GM12878 (cell line): ENCODE results near the gene LRRC61. TPM values are rescaled to one million over a fixed set of nuclear protein-coding genes. Genes with fewer than 3 reads are reported as not detected.
"Not testable (repeated sequence)": the region's sequence is repeated elsewhere in the genome, so short reads cannot be mapped to it uniquely, and the experiment has no call there.

Source experiments
- ATAC-seq: fragments of 200-7000 bp; cut with Tn5 transposase; 3 replicates; pipeline ENCODE4 v1.9.1; 2020; ENCODE audit warnings: mild to moderate bottlenecking, moderate library complexity
- BruUV-seq: library from RNA; stranded (reverse); fragments of 400-500 nt; replicated peaks from 2 replicates; lab custom pipeline; 2021; lab: Mats Ljungman, UMichigan
- CTCF ChIA-PET: fragments of 300-600 bp; sonication (Branson Sonifier 250); formaldehyde crosslinking; extraction: SDS; loops from one replicate; lab custom pipeline; 2021; ENCODE audit warnings: inconsistent platforms; lab: Yijun Ruan, JAX
- POLR2A ChIA-PET: fragments of 350-600 bp; formaldehyde crosslinking; extraction: SDS; loops from one replicate; lab custom pipeline; 2021; ENCODE audit warnings: inconsistent platforms; lab: Charles Lee
- RAD21 ChIA-PET: fragments of 300-600 bp; sonication (Branson Sonifier 250); formaldehyde crosslinking; loops from one replicate; lab custom pipeline; 2023; ENCODE audit warnings: antibody characterized with exemption; ENCODE audit not compliant: unreplicated experiment; lab: Charles Lee
- SMC1A ChIA-PET: fragments of 300-600 bp; sonication (Branson Sonifier 250); formaldehyde crosslinking; loops from one replicate; lab custom pipeline; 2023; ENCODE audit not compliant: unreplicated experiment, uncharacterized antibody; lab: Charles Lee
- DNase-seq: peaks from one replicate; pipeline ENCODE4 v3.0.0-alpha.2; 2011; ENCODE audit warnings: low read depth, low spot score
- FAIRE-seq: peaks from 3 replicates; lab custom pipeline; 2011; peaks lifted over from hg19 to GRCh38; lab: Jason Lieb, UNC
- H2AFZ ChIP-seq: 2 replicates; pipeline ENCODE4 v1.6.0; 2011; ENCODE audit warnings: low read depth, low read length, control low read depth; ENCODE audit not compliant: control insufficient read depth
- H3K27ac ChIP-seq: 2 replicates; pipeline ENCODE4 v1.5.1; 2011; ENCODE audit warnings: control low read depth; ENCODE audit not compliant: control insufficient read depth, insufficient read depth
- H3K27me3 ChIP-seq, 2 experiments: replicated peaks in 1 of 2; 2 replicates each; pipeline versions ENCODE4 v1.6.0 to v1.6.1; 2011; ENCODE audit warnings: low read length in 1 of 2; ENCODE audit not compliant: control insufficient read depth in 2 of 2, insufficient read depth in 2 of 2
- H3K36me3 ChIP-seq, 2 experiments: 2 replicates each; pipeline ENCODE4 v1.5.1; 2011; ENCODE audit warnings: low read length in 1 of 2; ENCODE audit not compliant: control insufficient read depth in 2 of 2, insufficient read depth in 2 of 2
- H3K4me1 ChIP-seq: 2 replicates; pipeline ENCODE4 v1.6.1; 2011; ENCODE audit warnings: mild to moderate bottlenecking, low read length, moderate library complexity, mixed read lengths; ENCODE audit not compliant: control insufficient read depth, insufficient read depth
- H3K4me2 ChIP-seq: 2 replicates; pipeline ENCODE4 v1.6.0; 2011; ENCODE audit warnings: control low read depth; ENCODE audit not compliant: control insufficient read depth, insufficient read depth
- H3K4me3 ChIP-seq: fragments of 200-600 bp; sonication (generic); 2 replicates; pipeline ENCODE4 v1.5.1; 2016
- H3K79me2 ChIP-seq: 2 replicates; pipeline ENCODE4 v1.6.0; 2011; ENCODE audit warnings: low read length; ENCODE audit not compliant: control insufficient read depth, insufficient read depth
- H3K9ac ChIP-seq: 2 replicates; pipeline ENCODE4 v1.8.0; 2011; ENCODE audit warnings: low read length, control low read depth, mixed read lengths; ENCODE audit not compliant: control insufficient read depth, insufficient read depth
- H3K9me3 ChIP-seq: replicated peaks from 3 replicates; pipeline ENCODE4 v1.5.1; 2011; ENCODE audit warnings: mild to moderate bottlenecking, low read length; ENCODE audit not compliant: control insufficient read depth, insufficient read depth
- H4K20me1 ChIP-seq: 2 replicates; pipeline ENCODE4 v1.6.0; 2011; ENCODE audit not compliant: control insufficient read depth, insufficient read depth
- CHD1 ChIP-seq: IDR thresholded peaks from 2 replicates; pipeline ENCODE4 v1.6.1; 2012; ENCODE audit warnings: low read depth, low read length, improper control_type of control experiment
- ETV6 ChIP-seq, 2 experiments: fragments of 450-650 bp in 1 of 2; IDR thresholded peaks in 1 of 2; conservative IDR thresholded peaks in 1 of 2; 2 replicates each; pipeline ENCODE4 v1.6.1; 2014; ENCODE audit warnings: antibody characterized with exemption in 1 of 2, borderline replicate concordance in 1 of 2, low read depth in 1 of 2, mild to moderate bottlenecking in 1 of 2, moderate library complexity in 1 of 2
- HDAC2 ChIP-seq: fragments of 200-600 bp; sonication (generic); IDR thresholded peaks from 2 replicates; pipeline ENCODE4 v1.6.1; 2017
- KAT2A ChIP-seq: conservative IDR thresholded peaks from 2 replicates; pipeline ENCODE4 v1.6.1; 2011; ENCODE audit warnings: low read depth, low read length; ENCODE audit not compliant: control insufficient read depth
- MXI1 ChIP-seq: fragments of 150-350 bp; IDR thresholded peaks from 2 replicates; pipeline ENCODE4 v1.6.1; 2011; ENCODE audit warnings: low read depth, mild to moderate bottlenecking, inconsistent platforms, low read length, improper control_type of control experiment
- NFIC ChIP-seq: IDR thresholded peaks from 2 replicates; pipeline ENCODE4 v1.6.1; 2012; ENCODE audit warnings: low read depth, mild to moderate bottlenecking, inconsistent platforms, low read length, moderate library complexity
- NR2C1 ChIP-seq: fragments of 450-650 bp; IDR thresholded peaks from 2 replicates; pipeline ENCODE4 v1.6.1; 2017; ENCODE audit warnings: antibody characterized with exemption, mild to moderate bottlenecking, moderate library complexity
- POLR2A ChIP-seq: IDR thresholded peaks from 2 replicates; pipeline ENCODE4 v1.6.1; 2011; ENCODE audit warnings: low read depth, mild to moderate bottlenecking, low read length
- RB1 ChIP-seq: fragments of 450-650 bp; formaldehyde crosslinking; IDR thresholded peaks from 2 replicates; pipeline ENCODE4 v1.6.1; 2017; ENCODE audit warnings: mild to moderate bottlenecking, borderline replicate concordance
- RELA ChIP-seq: fragments of 450-650 bp; IDR thresholded peaks from 2 replicates; pipeline ENCODE4 v1.8.0; 2014; ENCODE audit warnings: borderline replicate concordance; ENCODE audit not compliant: partially characterized antibody
- SIN3A ChIP-seq: IDR thresholded peaks from 2 replicates; pipeline ENCODE4 v1.6.1; 2012; ENCODE audit warnings: low read depth, low read length, improper control_type of control experiment
- STAT3 ChIP-seq: IDR thresholded peaks from 2 replicates; pipeline ENCODE4 v1.6.1; 2011; ENCODE audit warnings: low read depth, low read length, improper control_type of control experiment
- SUPT20H ChIP-seq: IDR thresholded peaks from 2 replicates; pipeline ENCODE4 v1.6.1; 2011; ENCODE audit warnings: low read depth, mild to moderate bottlenecking, low read length, moderate library complexity, borderline replicate concordance; ENCODE audit not compliant: control insufficient read depth
- WGBS: methylation state at CpG from one replicate; pipeline ENCODE4 v1.1.6; 2016; ENCODE audit warnings: low lambda C conversion rate; ENCODE audit not compliant: insufficient replicate concordance, insufficient coverage; ENCODE audit errors: missing lambda C conversion rate; 5-methylcytosine and 5-hydroxymethylcytosine counted together
- in situ Hi-C: fragments of 300-500 bp; cut with MboI; formaldehyde crosslinking; loops from 9 replicates; pipeline ENCODE4 v1.14.3; 2018; ENCODE audit warnings: mixed read lengths
- intact Hi-C: fragments of 100-400 bp; cut with micrococcal nuclease; formaldehyde crosslinking; loops from one replicate; pipeline ENCODE4 v1.14.2; 2022; ENCODE audit not compliant: unreplicated experiment
- polyA plus RNA-seq, 11 experiments: library from polyadenylated mRNA; depleted of rRNA in 4 of 11; unstranded in 6 of 11; stranded (reverse) in 5 of 11; fragments of >200 nt; fragmentation: Nextera tagmentation in 4 of 11; fragmentation: Illumina TruSeq in 1 of 11; extraction: Ambion mirVana in 4 of 11; extraction: Trizol in 1 of 11; gene quantifications; 1 replicate in 1 of 11; 2 replicates in 10 of 11; pipeline versions ENCODE4 v1.2.1 to v1.2.3, GENCODE V29; 2011 to 2016; ENCODE audit warnings: inconsistent platforms in 2 of 11, missing spikeins in 2 of 11, low read depth in 1 of 11
- total RNA-seq, 4 experiments: library from RNA; depleted of rRNA in 3 of 4; stranded (reverse); fragments of >200 nt in 3 of 4; fragmentation: Illumina TruSeq in 1 of 4; extraction: Trizol in 1 of 4; gene quantifications; 2 replicates each; pipeline versions ENCODE4 v1.2.1 to v1.2.3, GENCODE V29; 2013 to 2021
- TF ChIP-seq, protein P1 (sequence below): fragments of 450-650 bp; IDR thresholded peaks from 2 replicates; pipeline ENCODE4 v1.6.1; 2018; ENCODE audit warnings: borderline replicate concordance, mild to moderate bottlenecking; ENCODE audit not compliant: partially characterized antibody

Gene LRRC61
- total and polyA plus RNA-seq, 10 of the 15 experiments (the other 5 are each of a cell fraction or from before 2014, with no cell fraction given) = 1.4 to 54.2 (median 21.8) TPM

DNA sequence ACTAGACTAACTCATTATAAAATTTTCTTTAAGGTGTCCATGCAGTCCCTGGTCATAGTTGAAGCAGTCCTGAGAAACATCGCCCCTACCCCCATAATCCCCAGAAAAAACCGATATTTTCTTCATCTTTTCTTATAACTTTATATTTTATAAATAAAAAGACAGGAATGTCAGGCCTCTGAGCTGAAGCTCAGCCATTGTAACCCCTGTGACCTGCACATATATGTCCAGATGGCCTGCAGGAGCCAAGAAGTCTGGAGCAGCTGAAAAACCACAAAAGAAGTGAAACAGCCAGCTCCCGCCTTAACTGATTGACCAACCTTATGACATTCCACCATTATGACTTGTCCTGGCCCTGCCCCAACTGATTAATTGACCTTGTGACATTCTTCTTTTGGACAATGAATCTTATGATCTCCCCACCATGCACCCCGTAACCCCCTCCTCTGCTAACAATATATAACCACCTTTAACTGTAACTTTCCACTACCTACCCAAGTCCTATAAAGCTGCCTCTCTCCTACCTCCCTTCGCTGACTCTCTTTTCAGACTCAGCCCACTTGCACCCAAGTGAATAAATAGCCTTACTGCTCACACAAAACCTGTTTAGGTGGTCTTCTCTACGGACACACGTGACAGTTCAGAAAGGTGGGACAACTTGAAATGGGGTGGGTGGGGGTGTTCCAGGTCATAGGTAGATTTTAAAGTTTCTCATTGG, 10.3 kb upstream of the LRRC61 start:
- H3K4me3 ChIP-seq, CTCF ChIA-PET, intact Hi-C loops, H3K36me3 ChIP-seq, H3K4me2 ChIP-seq, H3K27ac ChIP-seq, BruUV-seq, H3K79me2 ChIP-seq, H3K27me3 ChIP-seq, H3K9ac ChIP-seq, ATAC-seq, FAIRE-seq, H2AFZ ChIP-seq, H3K4me1 ChIP-seq, in situ Hi-C loops, RAD21 ChIA-PET, DNase-seq, H3K9me3 ChIP-seq, H4K20me1 ChIP-seq: not testable (repeated sequence)
- SMC1A ChIA-PET = interaction anchor here (1.2 kb wide), 1 partner anchor 9 kb away, joined by 6 read pairs; no protein-coding TSS in a partner anchor
- WGBS = 81% methylated on average over 7 of the region's 7 CpGs
- POLR2A ChIA-PET = interaction anchor here (1.6 kb wide), 1 partner anchor 13 kb away, joined by 4 read pairs; no protein-coding TSS in a partner anchor

GRCh38 chr7:150313367-150313809, 9.8 kb upstream of the LRRC61 start:
- no peak overlapping the region for H3K4me2 ChIP-seq
- no peak overlapping the region for H3K27ac ChIP-seq
- ChIA-PET CTCF (no interaction called here), POLR2A (interaction anchor here (1.0 to 1.6 kb wide), 2 partner anchors 12 to 56 kb away, joined by 3 to 4 read pairs; no protein-coding TSS in a partner anchor), SMC1A (interaction anchor here (1.2 kb wide), 1 partner anchor 9 kb away, joined by 6 read pairs; no protein-coding TSS in a partner anchor), RAD21 (interaction anchor here (1.2 kb wide), 1 partner anchor 42 kb away, joined by 4 read pairs; no protein-coding TSS in a partner anchor)
- 95% methylated on average over 3 of the region's 3 CpGs for WGBS
- H4K20me1 ChIP-seq = no peaks in the 10 kb centered on the region
- H3K4me1 ChIP-seq = no peaks in the 10 kb centered on the region
- no peaks in the 10 kb centered on the region for H3K79me2 ChIP-seq
- TF ChIP-seq KAT2A (no peak), NR2C1 (no peak), POLR2A (no peak), SUPT20H (no peak), MXI1 (no peak), SIN3A (no peak), NFIC (no peak), HDAC2 (no peak), STAT3 (no peak), RB1 (no peak), ETV6 (conservative IDR thresholded peaks at IDR 0.05 in 1 of 2, IDR thresholded peaks at IDR 0.05 in 1 of 2; ENCODE audit: borderline replicate concordance in 1 of 2, low read depth in 1 of 2) (no peak), RELA (no peak), CHD1 (no peak)
- TF ChIP-seq, protein P1, sequence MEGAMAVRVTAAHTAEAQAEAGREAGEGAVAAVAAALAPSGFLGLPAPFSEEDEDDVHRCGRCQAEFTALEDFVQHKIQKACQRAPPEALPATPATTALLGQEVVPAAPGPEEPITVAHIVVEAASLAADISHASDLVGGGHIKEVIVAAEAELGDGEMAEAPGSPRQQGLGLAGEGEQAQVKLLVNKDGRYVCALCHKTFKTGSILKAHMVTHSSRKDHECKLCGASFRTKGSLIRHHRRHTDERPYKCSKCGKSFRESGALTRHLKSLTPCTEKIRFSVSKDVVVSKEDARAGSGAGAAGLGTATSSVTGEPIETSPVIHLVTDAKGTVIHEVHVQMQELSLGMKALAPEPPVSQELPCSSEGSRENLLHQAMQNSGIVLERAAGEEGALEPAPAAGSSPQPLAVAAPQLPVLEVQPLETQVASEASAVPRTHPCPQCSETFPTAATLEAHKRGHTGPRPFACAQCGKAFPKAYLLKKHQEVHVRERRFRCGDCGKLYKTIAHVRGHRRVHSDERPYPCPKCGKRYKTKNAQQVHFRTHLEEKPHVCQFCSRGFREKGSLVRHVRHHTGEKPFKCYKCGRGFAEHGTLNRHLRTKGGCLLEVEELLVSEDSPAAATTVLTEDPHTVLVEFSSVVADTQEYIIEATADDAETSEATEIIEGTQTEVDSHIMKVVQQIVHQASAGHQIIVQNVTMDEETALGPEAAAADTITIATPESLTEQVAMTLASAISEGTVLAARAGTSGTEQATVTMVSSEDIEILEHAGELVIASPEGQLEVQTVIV = no peak
- no peak overlapping the region for H2AFZ ChIP-seq
- H3K36me3 ChIP-seq = no peaks in the 10 kb centered on the region
- H3K27me3 ChIP-seq = no peaks in the 10 kb centered on the region
- intact Hi-C loops = no loop called here
- no peak overlapping the region for H3K4me3 ChIP-seq
- no peak overlapping the region for H3K9ac ChIP-seq
- ATAC-seq (no peak), FAIRE-seq (no peak), DNase-seq (no peak)
- in situ Hi-C loops = no loop called here
- no TSS peak for BruUV-seq
- no peaks in the 10 kb centered on the region for H3K9me3 ChIP-seq
